Astrocyte (in vitro differentiated cells and primary cell): ENCODE data around the gene THTPA. TPM values are rescaled to one million over a fixed set of nuclear protein-coding genes. Genes with fewer than 3 reads are reported as not detected.

Experiments used
- DNase-seq: peaks from one replicate; pipeline ENCODE4 v3.0.0-alpha.2; 2010; ENCODE audit warnings: low read depth
- FAIRE-seq: peaks from 2 replicates; lab custom pipeline; 2011; peaks lifted over from hg19 to GRCh38; lab: Jason Lieb, UNC
- H2AFZ ChIP-seq: 2 replicates; pipeline ENCODE4 v1.6.0; 2012; ENCODE audit warnings: low read depth, low read length, inconsistent platforms
- H3K27ac ChIP-seq: 2 replicates; pipeline ENCODE4 v1.5.1; 2011; ENCODE audit warnings: low read depth, low read length, inconsistent platforms
- H3K27me3 ChIP-seq: 2 replicates; pipeline ENCODE4 v1.6.0; 2011; ENCODE audit warnings: low read length, inconsistent platforms; ENCODE audit not compliant: insufficient read depth
- H3K36me3 ChIP-seq: 2 replicates; pipeline ENCODE4 v1.5.1; 2011; ENCODE audit warnings: low read length, inconsistent platforms; ENCODE audit not compliant: insufficient read depth
- H3K4me1 ChIP-seq: 2 replicates; pipeline ENCODE4 v1.5.1; 2011; ENCODE audit warnings: low read length, inconsistent platforms; ENCODE audit not compliant: insufficient read depth
- H3K4me2 ChIP-seq: 2 replicates; pipeline ENCODE4 v1.6.0; 2012; ENCODE audit warnings: low read length, inconsistent platforms
- H3K4me3 ChIP-seq: 2 replicates; pipeline ENCODE4 v1.5.1; 2011; ENCODE audit warnings: low read depth, mild to moderate bottlenecking, low read length, inconsistent platforms; ENCODE audit not compliant: insufficient read depth
- H3K79me2 ChIP-seq: 2 replicates; pipeline ENCODE4 v1.6.0; 2012; ENCODE audit warnings: mild to moderate bottlenecking, low read length, inconsistent platforms; ENCODE audit not compliant: insufficient read depth
- H3K9ac ChIP-seq: 2 replicates; pipeline ENCODE4 v1.6.0; 2012; ENCODE audit warnings: mild to moderate bottlenecking, low read length, inconsistent platforms
- H3K9me3 ChIP-seq: 2 replicates; pipeline ENCODE4 v1.5.1; 2012; ENCODE audit warnings: low read depth, mild to moderate bottlenecking, low read length, inconsistent platforms; ENCODE audit not compliant: insufficient read depth
- H4K20me1 ChIP-seq: 2 replicates; pipeline ENCODE4 v1.6.0; 2012; ENCODE audit warnings: low read length, inconsistent platforms; ENCODE audit not compliant: insufficient read depth
- H3K27ac Mint-ChIP-seq: one replicate; pipeline ENCODE4 v1.8.0; 2021; ENCODE audit warnings: mild to moderate bottlenecking, mixed read lengths; ENCODE audit not compliant: unreplicated experiment
- H3K27me3 Mint-ChIP-seq: one replicate; pipeline ENCODE4 v1.8.0; 2021; ENCODE audit warnings: low read depth, mixed read lengths; ENCODE audit not compliant: unreplicated experiment
- H3K36me3 Mint-ChIP-seq: one replicate; pipeline ENCODE4 v1.8.0; 2021; ENCODE audit warnings: low read depth, mixed read lengths; ENCODE audit not compliant: unreplicated experiment
- H3K4me1 Mint-ChIP-seq: one replicate; pipeline ENCODE4 v1.8.0; 2021; ENCODE audit warnings: low read depth, mixed read lengths; ENCODE audit not compliant: unreplicated experiment
- H3K4me3 Mint-ChIP-seq: one replicate; pipeline ENCODE4 v1.8.0; 2021; ENCODE audit warnings: mild to moderate bottlenecking, moderate library complexity, mixed read lengths; ENCODE audit not compliant: unreplicated experiment
- H3K9me3 Mint-ChIP-seq: one replicate; pipeline ENCODE4 v1.8.0; 2021; ENCODE audit warnings: mild to moderate bottlenecking, mixed read lengths; ENCODE audit not compliant: unreplicated experiment
- EZH2 ChIP-seq: IDR thresholded peaks from 2 replicates; pipeline ENCODE4 v1.6.1; 2012; ENCODE audit warnings: mild to moderate bottlenecking, low read length, inconsistent platforms; ENCODE audit not compliant: insufficient read depth
- total RNA-seq: library from RNA; stranded (reverse); gene quantifications from 2 replicates; pipeline ENCODE4 v1.2.1, GENCODE V29; 2021
- TF ChIP-seq, protein P1 (sequence below): IDR thresholded peaks from 2 replicates; pipeline ENCODE4 v1.5.1; 2011; ENCODE audit warnings: low read depth, mild to moderate bottlenecking, inconsistent platforms, low read length, moderate library complexity; ENCODE audit not compliant: insufficient read depth

Gene THTPA
- total RNA-seq, 1 donor from 2014 or later, result 8.1 TPM

DNA sequence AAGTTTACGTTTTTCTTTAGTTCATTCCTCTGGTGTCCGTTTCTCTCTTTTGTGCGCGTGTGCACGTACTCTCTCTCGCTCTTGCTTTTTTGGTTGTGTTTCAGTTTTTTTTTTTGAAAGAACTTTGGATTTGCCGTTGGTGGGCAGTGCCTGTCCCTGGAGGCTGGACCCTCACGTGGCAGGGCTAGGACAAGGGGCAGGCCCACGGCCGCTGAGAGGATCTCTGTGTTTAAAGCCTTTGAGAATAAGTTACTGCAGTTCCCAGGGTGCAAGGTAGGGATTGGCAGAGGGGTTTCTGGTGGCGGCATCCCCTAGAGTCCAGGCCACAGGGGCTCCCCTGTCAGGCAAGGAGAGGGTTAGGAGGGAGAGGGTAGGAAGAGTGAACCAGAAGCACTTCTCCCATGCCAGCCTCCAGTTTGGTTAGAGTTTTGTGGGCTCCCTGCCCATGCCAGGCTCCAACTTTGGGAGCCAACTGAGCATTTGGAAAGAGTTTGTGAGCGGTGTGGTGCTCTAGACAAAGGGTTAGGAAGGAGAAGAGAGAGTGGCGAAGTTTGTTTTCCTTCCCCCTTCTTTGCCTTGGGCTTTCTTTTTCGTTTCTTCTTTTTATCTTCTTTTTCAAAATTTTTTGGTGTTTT lies 35.1 kb upstream of the THTPA start:
- DNase-seq, result no peak
- Mint-ChIP-seq H3K36me3 (peaks cover 13% of the 10 kb centered on the region), H3K9me3 (peaks cover 3% of the 10 kb centered on the region), H3K4me3 (no peak overlapping the region), H3K27ac (peak overlapping the region; percentile 79), H3K4me1 (peaks cover 18% of the 10 kb centered on the region), H3K27me3 (no peaks in the 10 kb centered on the region)
- H2AFZ ChIP-seq, result no peak overlapping the region
- H3K9me3 ChIP-seq, result no peaks in the 10 kb centered on the region
- no peak overlapping the region for H3K9ac ChIP-seq
- H3K79me2 ChIP-seq, result no peaks in the 10 kb centered on the region
- no peaks in the 10 kb centered on the region for H3K36me3 ChIP-seq
- H3K27ac ChIP-seq, result no peak overlapping the region
- H3K4me1 ChIP-seq, result no peaks in the 10 kb centered on the region
- TF ChIP-seq, protein P1, sequence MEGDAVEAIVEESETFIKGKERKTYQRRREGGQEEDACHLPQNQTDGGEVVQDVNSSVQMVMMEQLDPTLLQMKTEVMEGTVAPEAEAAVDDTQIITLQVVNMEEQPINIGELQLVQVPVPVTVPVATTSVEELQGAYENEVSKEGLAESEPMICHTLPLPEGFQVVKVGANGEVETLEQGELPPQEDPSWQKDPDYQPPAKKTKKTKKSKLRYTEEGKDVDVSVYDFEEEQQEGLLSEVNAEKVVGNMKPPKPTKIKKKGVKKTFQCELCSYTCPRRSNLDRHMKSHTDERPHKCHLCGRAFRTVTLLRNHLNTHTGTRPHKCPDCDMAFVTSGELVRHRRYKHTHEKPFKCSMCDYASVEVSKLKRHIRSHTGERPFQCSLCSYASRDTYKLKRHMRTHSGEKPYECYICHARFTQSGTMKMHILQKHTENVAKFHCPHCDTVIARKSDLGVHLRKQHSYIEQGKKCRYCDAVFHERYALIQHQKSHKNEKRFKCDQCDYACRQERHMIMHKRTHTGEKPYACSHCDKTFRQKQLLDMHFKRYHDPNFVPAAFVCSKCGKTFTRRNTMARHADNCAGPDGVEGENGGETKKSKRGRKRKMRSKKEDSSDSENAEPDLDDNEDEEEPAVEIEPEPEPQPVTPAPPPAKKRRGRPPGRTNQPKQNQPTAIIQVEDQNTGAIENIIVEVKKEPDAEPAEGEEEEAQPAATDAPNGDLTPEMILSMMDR, result no peak
- no peak for TF ChIP-seq EZH2
- no peaks in the 10 kb centered on the region for H4K20me1 ChIP-seq
- FAIRE-seq, result no peak
- H3K27me3 ChIP-seq, result no peaks in the 10 kb centered on the region
- H3K4me3 ChIP-seq, result no peak overlapping the region
- H3K4me2 ChIP-seq, result no peak overlapping the region

- H3K4me1 ChIP-seq, result no peaks in the 10 kb centered on the region
- H3K27me3 ChIP-seq, result no peaks in the 10 kb centered on the region
- no peak overlapping the region for H3K27ac Mint-ChIP-seq
- H3K9me3 Mint-ChIP-seq, result peaks cover 2% of the 10 kb centered on the region
- H3K27me3 Mint-ChIP-seq, result no peaks in the 10 kb centered on the region
- H3K9me3 ChIP-seq, result no peaks in the 10 kb centered on the region
- H3K27ac ChIP-seq, result no peak overlapping the region
- H3K4me3 Mint-ChIP-seq, result no peak overlapping the region
- H3K4me2 ChIP-seq, result no peak overlapping the region
- H3K4me1 Mint-ChIP-seq, result peaks cover 18% of the 10 kb centered on the region
- no peaks in the 10 kb centered on the region for H3K79me2 ChIP-seq
- no peaks in the 10 kb centered on the region for H4K20me1 ChIP-seq
- peaks cover 20% of the 10 kb centered on the region for H3K36me3 Mint-ChIP-seq
- no peaks in the 10 kb centered on the region for H3K36me3 ChIP-seq
- H2AFZ ChIP-seq, result no peak overlapping the region
- no peak overlapping the region for H3K9ac ChIP-seq
- DNase-seq, result no peak
- no peak for FAIRE-seq
- no peak overlapping the region for H3K4me3 ChIP-seq
- TF ChIP-seq, protein P1, result no peak
- no peak for TF ChIP-seq EZH2
Observed at GRCh38 chr14:23521785-23522640, 34.1 kb upstream of the THTPA start.
